Ishikawa (cell line): ENCODE results near the gene NBEAL2.

Experiments
- CEBPB ChIP-seq: IDR thresholded peaks from 2 replicates; pipeline ENCODE4 v1.6.1; 2012
- CREB1 ChIP-seq: IDR thresholded peaks from 2 replicates; pipeline ENCODE4 v1.6.1; 2012; ENCODE audit warnings: low read depth
- EGR1 ChIP-seq: IDR thresholded peaks from 2 replicates; pipeline ENCODE4 v1.6.1; 2012
- EP300 ChIP-seq: IDR thresholded peaks from 2 replicates; pipeline ENCODE4 v1.6.1; 2012; ENCODE audit warnings: borderline replicate concordance
- FOXM1 ChIP-seq: IDR thresholded peaks from 2 replicates; pipeline ENCODE4 v1.6.1; 2012; ENCODE audit warnings: low read depth, borderline replicate concordance
- NFIC ChIP-seq: IDR thresholded peaks from 2 replicates; pipeline ENCODE4 v1.6.1; 2012
- RAD21 ChIP-seq: IDR thresholded peaks from 2 replicates; pipeline ENCODE4 v1.6.1; 2012; ENCODE audit warnings: low read depth
- REST ChIP-seq: IDR thresholded peaks from 2 replicates; pipeline ENCODE4 v1.6.1; 2012; ENCODE audit warnings: low read depth, mild to moderate bottlenecking
- TAF1 ChIP-seq: IDR thresholded peaks from 2 replicates; pipeline ENCODE4 v1.6.1; 2012; ENCODE audit warnings: low read depth, mild to moderate bottlenecking
- TCF12 ChIP-seq: IDR thresholded peaks from 2 replicates; pipeline ENCODE4 v1.6.1; 2012; ENCODE audit warnings: low read depth
- TEAD4 ChIP-seq: IDR thresholded peaks from 2 replicates; pipeline ENCODE4 v1.6.1; 2012
- YY1 ChIP-seq: IDR thresholded peaks from 2 replicates; pipeline ENCODE4 v1.6.1; 2012; ENCODE audit warnings: low read depth
- ZBTB7A ChIP-seq: IDR thresholded peaks from 2 replicates; pipeline ENCODE4 v1.6.1; 2012; ENCODE audit warnings: low read depth
- TF ChIP-seq, protein P1 (sequence below): IDR thresholded peaks from 2 replicates; pipeline ENCODE4 v1.6.1; 2012
- TF ChIP-seq, protein P2 (sequence below): IDR thresholded peaks from 2 replicates; pipeline ENCODE4 v1.6.1; 2012

NBEAL2 gene

DNA sequence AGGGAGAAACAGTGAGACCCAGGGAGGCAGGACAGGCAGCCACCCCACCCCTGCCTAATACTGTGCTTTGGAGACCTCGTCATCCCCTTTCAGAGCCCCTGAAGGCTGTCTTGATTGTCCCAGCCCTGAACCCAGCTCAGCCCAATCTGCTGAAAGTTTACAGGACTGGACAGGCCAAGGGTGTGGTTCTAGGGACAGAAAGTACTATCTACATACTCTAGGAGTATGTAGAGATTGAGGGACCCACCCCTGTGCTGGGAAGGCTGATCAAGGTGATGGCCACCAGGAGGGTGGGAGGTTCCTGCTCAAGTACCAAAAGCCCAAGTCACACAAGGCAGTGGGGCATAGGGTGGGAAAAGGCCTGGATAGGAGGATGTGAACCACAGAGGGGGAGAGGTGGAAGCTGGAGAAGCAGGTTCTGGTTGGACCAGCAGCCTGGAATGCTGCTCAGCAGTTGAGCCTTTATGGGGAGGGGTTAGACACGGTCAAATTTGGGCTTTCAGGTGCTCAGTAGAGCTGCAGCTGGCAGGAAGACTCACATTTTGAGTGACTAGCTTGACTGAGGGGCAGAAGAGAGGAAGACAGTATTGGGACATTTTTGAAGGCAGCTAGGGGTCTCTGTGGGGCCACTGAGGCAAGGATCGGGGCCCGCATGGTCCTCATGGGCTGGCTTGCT is 6.7 kb downstream of the NBEAL2 start:
- TF ChIP-seq EGR1 (no peak), TAF1 (no peak), TCF12 (no peak), EP300 (no peak), REST (no peak), RAD21 (no peak), CREB1 (no peak)

- TF ChIP-seq FOXM1 (no peak), CREB1 (no peak), REST (no peak), TEAD4 (no peak)
- TF ChIP-seq, protein P1, sequence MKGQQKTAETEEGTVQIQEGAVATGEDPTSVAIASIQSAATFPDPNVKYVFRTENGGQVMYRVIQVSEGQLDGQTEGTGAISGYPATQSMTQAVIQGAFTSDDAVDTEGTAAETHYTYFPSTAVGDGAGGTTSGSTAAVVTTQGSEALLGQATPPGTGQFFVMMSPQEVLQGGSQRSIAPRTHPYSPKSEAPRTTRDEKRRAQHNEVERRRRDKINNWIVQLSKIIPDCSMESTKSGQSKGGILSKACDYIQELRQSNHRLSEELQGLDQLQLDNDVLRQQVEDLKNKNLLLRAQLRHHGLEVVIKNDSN, result no peak
Measured at GRCh38 chr3:46986782-46987310, 7.4 kb downstream of the NBEAL2 start.

DNA sequence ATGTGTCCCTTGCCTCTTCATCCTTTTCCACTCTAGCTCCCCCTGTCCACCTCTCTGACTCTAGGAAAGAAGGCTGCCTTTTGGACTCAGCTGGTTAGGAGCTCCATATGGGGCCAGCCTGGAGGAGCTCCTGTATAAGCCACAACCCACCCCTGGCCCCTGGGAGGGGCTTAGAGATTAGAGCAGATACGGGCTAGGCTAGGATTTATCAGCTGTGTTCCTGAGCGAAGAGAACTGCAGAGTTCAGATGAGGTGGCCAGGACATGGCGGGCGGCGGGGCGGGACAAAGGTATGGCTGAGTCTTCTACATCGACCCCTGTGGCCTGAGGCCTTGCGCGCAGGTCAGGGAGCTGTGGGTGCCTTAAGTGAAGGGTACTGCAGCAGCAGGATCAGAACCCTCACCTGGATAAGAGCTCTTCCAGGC is 7.9 kb downstream of the NBEAL2 start:
- TF ChIP-seq TEAD4 (no peak), EGR1 (no peak), CREB1 (no peak), FOXM1 (no peak), NFIC (no peak), CEBPB (no peak)
- TF ChIP-seq, protein P1, result no peak
- TF ChIP-seq, protein P2, sequence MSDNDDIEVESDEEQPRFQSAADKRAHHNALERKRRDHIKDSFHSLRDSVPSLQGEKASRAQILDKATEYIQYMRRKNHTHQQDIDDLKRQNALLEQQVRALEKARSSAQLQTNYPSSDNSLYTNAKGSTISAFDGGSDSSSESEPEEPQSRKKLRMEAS, result no peak

DNA sequence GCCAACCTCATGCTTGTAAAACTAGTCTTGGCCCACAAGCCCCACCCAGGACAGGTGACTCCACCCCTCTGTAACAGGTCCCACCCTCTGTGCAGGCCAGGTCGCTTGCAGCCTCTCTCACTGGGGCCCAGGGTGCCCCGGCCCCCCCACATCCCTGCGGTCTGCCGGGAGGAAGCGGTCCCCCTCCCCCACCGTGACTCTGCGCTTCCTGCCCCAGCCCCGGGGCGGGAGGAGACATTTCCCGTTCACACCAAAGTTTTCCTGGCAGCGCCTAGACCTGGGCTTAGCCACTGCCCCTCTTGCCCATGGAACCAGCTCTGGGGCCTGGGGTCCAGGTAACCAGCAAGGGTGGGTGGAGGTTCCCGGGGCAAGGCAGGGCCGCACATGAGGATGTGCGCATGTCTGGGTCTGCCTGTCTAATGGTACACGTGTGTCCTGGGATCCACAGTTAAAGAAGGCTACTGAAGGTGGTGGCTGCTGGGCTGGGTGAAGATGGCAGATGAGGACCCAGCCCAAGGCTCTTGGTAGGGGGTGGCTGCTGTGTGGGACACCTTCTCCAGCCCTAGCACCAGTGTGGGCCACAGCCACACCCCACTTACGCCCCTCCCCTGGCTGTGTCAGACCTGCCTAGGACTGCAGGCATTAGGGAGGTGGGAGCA is 8.4 kb downstream of the NBEAL2 start:
- TF ChIP-seq, protein P2, result peak; percentile 23; the same call in 1 of the 2 replicates
- no peak for TF ChIP-seq CEBPB

GRCh38 chr3:46988616-46989015 is 9.2 kb downstream of the NBEAL2 start:
- no peak for TF ChIP-seq TAF1
- TF ChIP-seq REST, result no peak
- no peak for TF ChIP-seq TCF12
- no peak for TF ChIP-seq EP300
- no peak for TF ChIP-seq EGR1
- no peak for TF ChIP-seq NFIC
- no peak for TF ChIP-seq RAD21
- TF ChIP-seq YY1, result no peak
- TF ChIP-seq, protein P2, result no peak
- TF ChIP-seq CREB1, result no peak
- TF ChIP-seq, protein P1, result no peak
- TF ChIP-seq ZBTB7A, result no peak
- no peak for TF ChIP-seq TEAD4
